DND-41 (cell line): ENCODE results near the gene ATG9B.

Source experiments
- ATAC-seq: fragments of 200-7000 bp; cut with Tn5 transposase; 3 replicates; pipeline ENCODE4 v1.9.1; 2021; ENCODE audit warnings: low read depth; ENCODE audit not compliant: insufficient read depth
- DNase-seq: peaks from one replicate; pipeline ENCODE4 v3.0.0-alpha.2; 2020
- H2AFZ ChIP-seq: 2 replicates; pipeline ENCODE4 v1.6.0; 2012; ENCODE audit warnings: low read depth, low read length
- H3K27ac ChIP-seq: 2 replicates; pipeline ENCODE4 v1.5.1; 2012; ENCODE audit warnings: low read length, inconsistent platforms
- H3K27me3 ChIP-seq: fragments of 200-600 bp; sonication (generic); 2 replicates; pipeline ENCODE4 v1.6.0; 2012; ENCODE audit warnings: low read length, mild to moderate bottlenecking, inconsistent platforms; ENCODE audit not compliant: insufficient read depth, poor library complexity
- H3K36me3 ChIP-seq: 2 replicates; pipeline ENCODE4 v1.5.1; 2012; ENCODE audit warnings: low read length, inconsistent platforms; ENCODE audit not compliant: insufficient read depth
- H3K4me1 ChIP-seq: 2 replicates; pipeline ENCODE4 v1.5.1; 2012; ENCODE audit warnings: mild to moderate bottlenecking, low read length; ENCODE audit not compliant: insufficient read depth
- H3K4me2 ChIP-seq: 2 replicates; pipeline ENCODE4 v1.6.0; 2012; ENCODE audit warnings: mild to moderate bottlenecking, moderate library complexity, low read length, inconsistent platforms; ENCODE audit not compliant: insufficient read depth
- H3K4me3 ChIP-seq, 2 experiments: fragments of 200-600 bp in 1 of 2; shearing (Covaris generic) in 1 of 2; 2 replicates each; pipeline ENCODE4 v1.5.1; 2012 to 2016; ENCODE audit warnings: inconsistent platforms in 2 of 2, low read length in 2 of 2, mild to moderate bottlenecking in 2 of 2, low read depth in 1 of 2, moderate library complexity in 1 of 2
- H3K79me2 ChIP-seq: 2 replicates; pipeline ENCODE4 v1.6.0; 2012; ENCODE audit warnings: low read length, inconsistent platforms; ENCODE audit not compliant: insufficient read depth
- H3K9ac ChIP-seq: 2 replicates; pipeline ENCODE4 v1.6.0; 2012; ENCODE audit warnings: low read depth, mild to moderate bottlenecking, inconsistent platforms, low read length, moderate library complexity
- H3K9me3 ChIP-seq: 2 replicates; pipeline ENCODE4 v1.5.1; 2012; ENCODE audit warnings: low read length, moderate library complexity, mild to moderate bottlenecking, inconsistent platforms; ENCODE audit not compliant: insufficient read depth, severe bottlenecking
- H4K20me1 ChIP-seq: 2 replicates; pipeline ENCODE4 v1.6.0; 2012; ENCODE audit warnings: low read length; ENCODE audit not compliant: insufficient read depth
- EZH2 ChIP-seq: IDR thresholded peaks from 3 replicates; pipeline ENCODE4 v1.6.1; 2012; ENCODE audit warnings: borderline replicate concordance, low read depth, mild to moderate bottlenecking, moderate library complexity, low read length, inconsistent platforms; ENCODE audit not compliant: severe bottlenecking
- TF ChIP-seq, protein P1 (sequence below): IDR thresholded peaks from 2 replicates; pipeline ENCODE4 v1.5.1; 2012; ENCODE audit warnings: borderline replicate concordance, low read length, moderate library complexity, mild to moderate bottlenecking; ENCODE audit not compliant: poor library complexity, severe bottlenecking; ENCODE audit errors: extremely low read depth

ATG9B gene

GRCh38 chr7:150975536-150976319 is 48.6 kb downstream of the ATG9B start:
- H3K4me2 ChIP-seq = peak overlapping the region; percentile 100
- peak overlapping the region; percentile 91 for H2AFZ ChIP-seq
- H3K4me1 ChIP-seq = peaks cover 50% of the 10 kb centered on the region
- peak overlapping the region; percentile 65; the same call in 1 of the 2 replicates for H3K27ac ChIP-seq
- H4K20me1 ChIP-seq = peaks cover 48% of the 10 kb centered on the region
- no peak for ATAC-seq
- no peaks in the 10 kb centered on the region for H3K36me3 ChIP-seq
- H3K4me3 ChIP-seq = peak overlapping the region; percentile 40 to 82; a peak in 3 of 4 replicates
- no peak for TF ChIP-seq EZH2
- TF ChIP-seq, protein P1, sequence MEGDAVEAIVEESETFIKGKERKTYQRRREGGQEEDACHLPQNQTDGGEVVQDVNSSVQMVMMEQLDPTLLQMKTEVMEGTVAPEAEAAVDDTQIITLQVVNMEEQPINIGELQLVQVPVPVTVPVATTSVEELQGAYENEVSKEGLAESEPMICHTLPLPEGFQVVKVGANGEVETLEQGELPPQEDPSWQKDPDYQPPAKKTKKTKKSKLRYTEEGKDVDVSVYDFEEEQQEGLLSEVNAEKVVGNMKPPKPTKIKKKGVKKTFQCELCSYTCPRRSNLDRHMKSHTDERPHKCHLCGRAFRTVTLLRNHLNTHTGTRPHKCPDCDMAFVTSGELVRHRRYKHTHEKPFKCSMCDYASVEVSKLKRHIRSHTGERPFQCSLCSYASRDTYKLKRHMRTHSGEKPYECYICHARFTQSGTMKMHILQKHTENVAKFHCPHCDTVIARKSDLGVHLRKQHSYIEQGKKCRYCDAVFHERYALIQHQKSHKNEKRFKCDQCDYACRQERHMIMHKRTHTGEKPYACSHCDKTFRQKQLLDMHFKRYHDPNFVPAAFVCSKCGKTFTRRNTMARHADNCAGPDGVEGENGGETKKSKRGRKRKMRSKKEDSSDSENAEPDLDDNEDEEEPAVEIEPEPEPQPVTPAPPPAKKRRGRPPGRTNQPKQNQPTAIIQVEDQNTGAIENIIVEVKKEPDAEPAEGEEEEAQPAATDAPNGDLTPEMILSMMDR = no peak
- no peaks in the 10 kb centered on the region for H3K9me3 ChIP-seq
- DNase-seq = no peak
- H3K9ac ChIP-seq = peak overlapping the region; percentile 66
- H3K79me2 ChIP-seq = no peaks in the 10 kb centered on the region
- H3K27me3 ChIP-seq = peaks cover 32% of the 10 kb centered on the region

DNA sequence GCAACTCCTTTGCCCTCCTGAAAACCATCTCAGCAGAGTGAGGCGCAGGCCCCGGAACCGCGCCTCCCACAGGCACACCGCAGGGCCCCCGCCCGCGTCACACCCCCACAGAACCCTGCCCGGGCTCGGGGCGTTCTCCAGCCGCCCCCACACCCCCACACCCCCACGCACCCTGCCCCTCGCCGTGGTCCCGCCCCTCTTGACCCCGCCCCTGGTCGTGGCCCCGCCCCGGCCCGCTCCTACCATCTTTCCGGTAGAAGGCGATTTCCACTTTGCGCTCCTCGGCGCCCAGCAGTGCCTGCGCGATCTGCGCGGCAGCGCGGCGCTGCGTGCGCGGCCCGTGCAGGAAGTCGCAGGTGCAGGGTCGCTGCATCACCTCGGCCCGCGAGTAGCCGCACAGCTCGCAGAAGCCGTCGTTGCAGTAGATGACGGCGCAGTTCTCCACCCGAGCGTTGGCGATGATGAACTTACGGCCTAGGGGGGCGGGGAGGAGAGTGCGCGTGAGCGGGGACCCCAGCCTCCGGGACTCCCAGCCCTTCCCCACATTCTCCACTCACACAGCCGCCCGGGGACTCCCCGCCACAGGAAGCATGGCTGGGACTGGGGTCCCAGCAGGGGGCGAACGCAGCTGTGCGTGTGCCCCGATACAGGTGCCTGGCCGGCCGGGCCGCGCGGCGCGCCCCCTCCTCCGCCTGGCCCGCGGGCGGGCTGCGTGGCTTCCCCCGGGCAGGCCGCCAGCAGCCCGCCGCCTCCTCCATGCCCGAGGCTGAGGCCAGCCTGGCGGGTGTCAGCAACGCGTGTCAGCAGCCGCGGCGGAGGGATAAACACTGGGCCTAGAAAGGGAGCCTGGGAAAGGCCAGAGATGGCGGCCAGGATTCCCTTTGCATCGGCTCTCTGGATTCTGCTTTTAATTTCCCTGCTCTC is 49.6 kb downstream of the ATG9B start:
- H3K4me3 ChIP-seq = peak overlapping the region; percentile 40 to 82; a peak in 3 of 4 replicates
- H3K9me3 ChIP-seq = no peaks in the 10 kb centered on the region
- H3K4me2 ChIP-seq = peak overlapping the region; percentile 100
- no peaks in the 10 kb centered on the region for H3K36me3 ChIP-seq
- no peaks in the 10 kb centered on the region for H3K79me2 ChIP-seq
- peaks cover 50% of the 10 kb centered on the region for H3K4me1 ChIP-seq
- peaks cover 40% of the 10 kb centered on the region for H4K20me1 ChIP-seq
- peak overlapping the region; percentile 65 for H3K27ac ChIP-seq
- ATAC-seq (peak; percentile 67), DNase-seq (peak; percentile 84)
- peak overlapping the region; percentile 91 for H2AFZ ChIP-seq
- H3K9ac ChIP-seq = peak overlapping the region; percentile 66
- TF ChIP-seq, protein P1 = peak; percentile 67
- no peak for TF ChIP-seq EZH2
- H3K27me3 ChIP-seq = peaks cover 24% of the 10 kb centered on the region

GRCh38 chr7:150973571-150974451 is 50.5 kb downstream of the ATG9B start:
- Histone ChIP-seq H3K27ac (no peak overlapping the region), H2AFZ (no peak overlapping the region), H3K79me2 (no peaks in the 10 kb centered on the region), H3K9me3 (no peaks in the 10 kb centered on the region), H3K36me3 (no peaks in the 10 kb centered on the region), H3K9ac (no peak overlapping the region; the same call in 1 of the 2 replicates), H4K20me1 (peaks cover 37% of the 10 kb centered on the region), H3K4me1 (peaks cover 43% of the 10 kb centered on the region), H3K4me2 (peak overlapping the region; percentile 100), H3K4me3 (peak overlapping the region in 1 of 2 experiments; percentile 82; a peak in 2 of 4 replicates), H3K27me3 (peaks cover 16% of the 10 kb centered on the region)
- DNase-seq (no peak), ATAC-seq (no peak)
- TF ChIP-seq EZH2 = no peak
- TF ChIP-seq, protein P1 = no peak
